Renal cortical epithelial cell (primary cell): Measurements from ENCODE around the gene ZFP57. TPM values are rescaled to one million over a fixed set of nuclear protein-coding genes. Genes with fewer than 3 reads are reported as not detected.
"Not testable (repeated sequence)": the region's sequence is repeated elsewhere in the genome, so short reads cannot be mapped to it uniquely, and the experiment has no call there.

ENCODE experiments used
- DNase-seq: peaks from one replicate; pipeline ENCODE4 v3.0.0-alpha.2; 2011; ENCODE audit warnings: low read depth
- total RNA-seq: library from RNA; depleted of rRNA; stranded (reverse); fragments of >200 nt; gene quantifications from 2 replicates; pipeline ENCODE4 v1.2.3, GENCODE V29; 2014

Gene ZFP57
- total RNA-seq, 1 donor from 2014 or later: 0.10 TPM

GRCh38 chr6:29696147-29697125, 15.5 kb upstream of the ZFP57 start:
- DNase-seq: peak; percentile 20

GRCh38 chr6:29694637-29695036, 13.7 kb upstream of the ZFP57 start:
- DNase-seq: no peak

GRCh38 chr6:29685718-29686326, 4.9 kb upstream of the ZFP57 start:
- DNase-seq: no peak

GRCh38 chr6:29681811-29682210, 859 bp upstream of the ZFP57 start:
- DNase-seq: no peak

DNA sequence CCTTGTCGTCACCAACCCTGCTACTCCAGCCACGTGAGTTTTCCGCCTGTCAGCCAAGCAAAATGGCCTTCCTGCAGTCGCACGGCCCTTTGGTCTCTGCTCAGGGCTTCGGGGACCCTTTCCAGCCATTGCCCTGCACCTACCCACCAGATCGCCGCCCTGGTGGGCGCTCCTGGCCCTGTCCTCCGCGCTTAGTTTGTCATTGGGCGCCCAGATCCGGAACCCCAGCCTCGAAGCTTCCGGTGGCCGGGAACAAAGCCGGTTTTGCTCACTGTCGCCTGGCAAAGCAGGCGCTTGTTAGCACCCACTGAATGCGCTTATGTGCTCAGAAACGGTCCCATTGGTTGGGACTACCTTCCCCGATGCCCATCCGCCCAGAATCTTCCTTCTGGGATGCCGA, 536 bp downstream of the ZFP57 start:
- DNase-seq: no peak

DNA sequence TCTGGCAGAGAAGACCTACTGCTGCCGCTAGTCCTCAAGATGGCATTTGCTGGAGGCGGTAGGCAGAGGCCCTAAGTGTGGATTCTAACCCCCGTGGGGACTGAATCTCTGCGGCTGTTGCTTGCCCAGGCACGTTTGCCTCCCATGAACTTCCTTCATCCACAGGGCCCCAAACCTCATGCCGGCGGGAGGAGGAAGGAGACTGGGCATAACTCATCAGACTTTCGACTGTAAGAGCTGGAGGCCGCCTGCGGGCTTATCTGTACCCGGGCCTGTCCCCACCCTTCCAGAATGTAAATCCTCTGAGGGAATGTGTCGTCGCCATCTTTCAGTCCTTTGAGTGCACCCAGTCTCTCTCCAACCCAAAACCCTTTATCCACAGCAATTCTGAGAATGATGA, 990 bp downstream of the ZFP57 start:
- no peak for DNase-seq

GRCh38 chr6:29678114-29678513, 2.8 kb downstream of the ZFP57 start:
- DNase-seq: peak; percentile 79

GRCh38 chr6:29676981-29677601, 3.9 kb downstream of the ZFP57 start:
- DNase-seq: peak; percentile 89

DNA sequence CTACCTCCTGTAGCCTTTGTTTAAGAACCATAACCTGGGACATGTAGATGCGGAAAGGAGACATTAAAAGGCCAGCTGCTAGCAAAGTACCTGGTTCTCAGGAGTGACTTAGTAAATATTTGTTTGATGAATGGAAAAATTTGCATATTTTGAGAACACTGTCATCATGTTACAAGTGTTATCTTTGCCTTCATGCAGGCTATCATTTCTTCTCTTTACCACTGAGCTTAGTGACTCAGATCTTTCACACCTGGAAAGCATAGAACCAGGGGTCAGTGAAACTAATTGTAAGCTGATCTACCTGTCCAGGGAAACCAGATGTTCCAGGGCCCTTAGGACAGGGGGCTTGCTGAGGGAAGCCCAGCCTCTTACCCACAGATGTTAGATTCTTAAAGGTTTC, 5.4 kb downstream of the ZFP57 start:
- no peak for DNase-seq

- DNase-seq: no peak
These were observed 6.9 kb downstream of the ZFP57 start for GRCh38 chr6:29674008-29674407.

GRCh38 chr6:29673161-29673560, 7.8 kb downstream of the ZFP57 start:
- no peak for DNase-seq

- DNase-seq: not testable (repeated sequence)
These were observed 8.8 kb downstream of the ZFP57 start for GRCh38 chr6:29672116-29672515.

- DNase-seq: no peak
These were observed 9.9 kb downstream of the ZFP57 start for GRCh38 chr6:29671026-29671425.

- DNase-seq: no peak
These were observed 13.8 kb downstream of the ZFP57 start for GRCh38 chr6:29667158-29667557.

DNA sequence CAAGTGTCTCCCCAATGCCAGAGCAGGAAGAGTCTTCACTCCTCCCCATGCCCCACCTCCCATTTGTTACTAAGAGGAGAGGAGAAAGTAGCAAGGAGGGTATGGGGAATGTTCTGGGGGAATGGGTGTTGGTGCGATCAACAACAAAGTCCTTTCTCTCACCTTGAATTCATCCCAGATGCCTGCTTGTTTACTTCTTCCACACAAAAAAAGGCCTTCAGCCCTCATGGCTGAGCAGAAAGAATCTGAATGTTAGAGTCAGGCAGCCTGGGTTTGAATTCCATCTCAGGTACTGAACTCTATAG, 14.2 kb downstream of the ZFP57 start:
- no peak for DNase-seq

DNA sequence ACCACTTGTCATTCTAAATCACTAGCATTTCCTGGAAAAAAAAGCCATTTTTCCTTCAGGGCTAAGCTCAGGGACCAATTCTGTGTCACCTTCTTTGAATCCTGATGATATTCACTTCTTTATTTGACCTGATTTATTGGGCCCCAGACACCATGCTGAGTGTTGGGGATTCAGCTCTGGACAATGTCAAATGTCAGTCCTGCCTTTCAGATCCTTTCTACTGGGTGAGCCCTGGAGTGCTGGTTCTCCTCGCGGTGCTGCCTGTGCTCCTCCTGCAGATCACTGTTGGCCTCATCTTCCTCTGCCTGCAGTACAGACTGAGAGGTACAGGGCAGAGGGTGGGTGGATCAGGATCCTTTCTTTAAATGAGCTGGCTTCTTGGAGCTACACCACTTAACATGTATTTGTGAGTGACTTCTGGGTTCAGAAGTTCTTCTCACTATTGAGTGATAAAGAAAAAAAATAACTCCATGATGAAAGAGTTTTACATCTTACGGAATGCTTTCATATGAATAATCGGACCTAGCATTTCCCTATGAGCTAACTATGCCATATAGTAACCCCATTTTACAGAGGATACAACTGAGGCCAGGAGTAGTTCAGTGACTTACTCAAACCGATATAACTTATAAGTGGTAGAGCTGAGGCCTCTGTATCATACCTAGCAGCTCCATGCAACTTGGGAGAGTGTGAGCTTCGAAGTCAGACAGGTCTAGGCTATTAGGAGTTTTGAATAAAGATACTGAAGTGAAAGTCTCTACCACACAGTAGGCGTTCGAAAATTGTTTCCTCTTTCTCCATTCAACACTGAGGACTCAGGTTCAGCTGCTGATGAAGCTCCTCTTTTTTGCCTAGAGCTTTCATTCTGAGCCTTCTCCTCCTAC, 14.8 kb downstream of the ZFP57 start:
- no peak for DNase-seq

GRCh38 chr6:29663300-29664042, 17.5 kb downstream of the ZFP57 start:
- DNase-seq: no peak

- peak; percentile 64 for DNase-seq
These were observed 19.3 kb downstream of the ZFP57 start for GRCh38 chr6:29661502-29662141.

GRCh38 chr6:29661071-29661470, 19.9 kb downstream of the ZFP57 start:
- no peak for DNase-seq

DNA sequence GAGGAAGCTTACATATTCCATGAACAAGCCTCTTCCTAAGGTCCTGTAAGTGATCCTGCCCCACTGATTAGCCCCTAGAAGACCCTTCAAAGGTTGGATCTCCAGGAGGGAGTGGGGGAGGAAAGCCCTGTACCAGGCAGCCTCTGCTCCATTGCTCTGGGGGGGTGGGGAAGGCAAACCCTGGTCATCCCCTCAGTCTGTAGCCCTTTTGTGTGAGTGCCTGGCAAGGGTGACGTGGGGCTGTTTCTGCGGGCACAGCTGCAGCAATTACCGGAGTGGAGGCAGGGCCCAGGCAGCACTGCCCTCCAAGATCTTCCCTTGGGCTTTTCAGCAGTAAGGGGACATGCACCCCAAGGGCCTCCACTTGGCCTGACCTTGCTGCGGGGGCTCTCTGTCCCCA, 24.2 kb downstream of the ZFP57 start, which contains the start of gene MOG:
Gene MOG, plus strand, starts transcription at position 295 of the 400 bp plus-strand sequence. CDS start 118 bp downstream, outside the sequence.
- no peak for DNase-seq
